Thyroid gland (tissue), 4 donors: ENCODE measurements around the gene ELF3.

ENCODE experiments used
- POLR2A ChIP-seq, 2 donors: fragments of 450-650 bp; IDR thresholded peaks; one replicate each; pipeline ENCODE4 v1.6.1; 2017; ENCODE audit warnings: antibody characterized with exemption in 2 of 2, mild to moderate bottlenecking in 2 of 2, moderate library complexity in 1 of 2
- TF ChIP-seq, protein P1 (sequence below), 6 experiments: fragments of 200-600 bp in 3 of 6; fragments of 450-650 bp in 3 of 6; sonication (generic) in 3 of 6; IDR thresholded peaks; one replicate each; pipeline ENCODE4 v1.5.1; 2016 to 2019; ENCODE audit warnings: antibody characterized with exemption in 6 of 6, mild to moderate bottlenecking in 2 of 6, inconsistent platforms in 1 of 6, moderate library complexity in 1 of 6

DNA sequence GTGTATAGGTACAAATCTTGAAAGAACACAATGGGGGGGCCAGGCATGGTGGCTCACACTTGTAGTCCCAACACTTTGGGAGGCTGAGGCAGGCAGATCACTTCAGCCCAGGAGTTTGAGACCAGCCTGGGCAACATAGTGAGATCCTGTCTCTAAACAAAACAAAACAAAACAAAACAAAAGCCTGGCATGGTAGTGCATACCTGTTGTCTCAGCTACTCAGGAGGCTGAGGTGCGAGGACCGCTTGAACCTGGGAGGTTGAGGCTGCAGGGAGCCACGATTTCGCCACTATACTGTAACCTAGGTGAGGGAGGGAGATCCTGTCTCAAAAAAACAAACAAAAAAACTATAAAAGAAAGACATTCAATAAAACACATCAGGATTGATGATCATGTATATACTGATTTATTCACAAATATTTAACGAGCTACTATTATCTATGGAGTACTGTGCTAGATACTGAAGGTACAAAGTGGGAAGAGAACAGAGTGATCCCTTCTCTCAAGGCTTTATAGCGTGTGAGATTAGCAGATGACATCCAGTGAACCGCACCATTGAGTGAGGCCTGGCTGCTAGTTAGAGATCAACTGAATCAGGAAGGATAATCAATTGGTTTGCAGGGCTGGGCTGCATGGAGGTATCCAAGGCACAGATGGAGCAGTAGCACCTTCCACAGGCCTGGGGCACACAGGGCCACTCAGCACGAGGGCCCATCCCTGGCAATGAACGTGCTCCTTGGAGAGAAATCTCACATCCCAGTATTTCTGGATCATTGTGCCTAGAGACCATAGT is 26.4 kb downstream of the ELF3 start:
- TF ChIP-seq POLR2A (IDR thresholded peaks at IDR 0.05) = no peak
- TF ChIP-seq, protein P1, sequence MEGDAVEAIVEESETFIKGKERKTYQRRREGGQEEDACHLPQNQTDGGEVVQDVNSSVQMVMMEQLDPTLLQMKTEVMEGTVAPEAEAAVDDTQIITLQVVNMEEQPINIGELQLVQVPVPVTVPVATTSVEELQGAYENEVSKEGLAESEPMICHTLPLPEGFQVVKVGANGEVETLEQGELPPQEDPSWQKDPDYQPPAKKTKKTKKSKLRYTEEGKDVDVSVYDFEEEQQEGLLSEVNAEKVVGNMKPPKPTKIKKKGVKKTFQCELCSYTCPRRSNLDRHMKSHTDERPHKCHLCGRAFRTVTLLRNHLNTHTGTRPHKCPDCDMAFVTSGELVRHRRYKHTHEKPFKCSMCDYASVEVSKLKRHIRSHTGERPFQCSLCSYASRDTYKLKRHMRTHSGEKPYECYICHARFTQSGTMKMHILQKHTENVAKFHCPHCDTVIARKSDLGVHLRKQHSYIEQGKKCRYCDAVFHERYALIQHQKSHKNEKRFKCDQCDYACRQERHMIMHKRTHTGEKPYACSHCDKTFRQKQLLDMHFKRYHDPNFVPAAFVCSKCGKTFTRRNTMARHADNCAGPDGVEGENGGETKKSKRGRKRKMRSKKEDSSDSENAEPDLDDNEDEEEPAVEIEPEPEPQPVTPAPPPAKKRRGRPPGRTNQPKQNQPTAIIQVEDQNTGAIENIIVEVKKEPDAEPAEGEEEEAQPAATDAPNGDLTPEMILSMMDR (IDR thresholded peaks at IDR 0.05) = no peak
